CD4-positive, alpha-beta memory T cell (primary cell): Measurements from ENCODE around the gene AKT3. TPM values are rescaled to one million over a fixed set of nuclear protein-coding genes. Genes with fewer than 3 reads are reported as not detected.
A peak's percentile ranks its signal among the peaks of the same experiment; 100 is the strongest.

Experiments used
- CTCF ChIA-PET: fragments of 350-600 bp; sonication (Branson Sonifier 250); formaldehyde crosslinking; loops from one replicate; lab custom pipeline; 2021; ENCODE audit warnings: inconsistent platforms; ENCODE audit not compliant: partially characterized antibody; lab: Charles Lee
- POLR2A ChIA-PET: fragments of 350-600 bp; sonication (Branson Sonifier 250); formaldehyde crosslinking; loops from one replicate; lab custom pipeline; 2021; ENCODE audit not compliant: partially characterized antibody; lab: Charles Lee
- DNase-seq, 5 donors: peaks; one replicate each; pipeline versions ENCODE4 v3.0.0 to v3.0.0-alpha.2; 2020 to 2022; ENCODE audit warnings: mixed read lengths in 1 of 5
- H3K27ac ChIP-seq: one replicate; pipeline ENCODE4 v1.7.0; 2013; ENCODE audit warnings: low read depth, low read length
- H3K27me3 ChIP-seq: 2 replicates; pipeline ENCODE4 v1.7.0; 2013; ENCODE audit warnings: mild to moderate bottlenecking, low read length, moderate library complexity; ENCODE audit not compliant: insufficient read depth
- H3K36me3 ChIP-seq: 2 replicates; pipeline ENCODE4 v1.7.0; 2013; ENCODE audit warnings: mild to moderate bottlenecking, low read length, moderate library complexity; ENCODE audit not compliant: insufficient read depth
- H3K4me1 ChIP-seq: 2 replicates; pipeline ENCODE4 v1.7.0; 2013; ENCODE audit warnings: mild to moderate bottlenecking, low read length, moderate library complexity; ENCODE audit not compliant: insufficient read depth
- H3K4me3 ChIP-seq, 2 donors: one replicate each; pipeline ENCODE4 v1.7.0; 2013; ENCODE audit warnings: low read length in 2 of 2, mild to moderate bottlenecking in 1 of 2
- H3K9me3 ChIP-seq, 2 donors: one replicate each; pipeline ENCODE4 v1.7.0; 2013; ENCODE audit warnings: low read length in 2 of 2, control low read depth in 1 of 2; ENCODE audit not compliant: control insufficient read depth in 1 of 2
- H3K27ac Mint-ChIP-seq, 7 donors: one replicate each; pipeline ENCODE4 v1.8.0; 2020 to 2021; ENCODE audit warnings: mixed read lengths in 7 of 7, mild to moderate bottlenecking in 6 of 7, inconsistent platforms in 3 of 7, moderate library complexity in 3 of 7
- H3K27me3 Mint-ChIP-seq, 2 donors: one replicate each; pipeline ENCODE4 v1.8.0; 2020 to 2021; ENCODE audit warnings: mixed read lengths in 2 of 2
- H3K36me3 Mint-ChIP-seq, 2 donors: one replicate each; pipeline ENCODE4 v1.8.0; 2020 to 2021; ENCODE audit warnings: mixed read lengths in 2 of 2, inconsistent platforms in 1 of 2, mild to moderate bottlenecking in 1 of 2
- H3K4me1 Mint-ChIP-seq, 4 donors: one replicate each; pipeline ENCODE4 v1.8.0; 2020 to 2021; ENCODE audit warnings: mixed read lengths in 4 of 4, mild to moderate bottlenecking in 1 of 4
- H3K4me3 Mint-ChIP-seq, 8 donors: one replicate each; pipeline ENCODE4 v1.8.0; 2020 to 2021; ENCODE audit warnings: mixed read lengths in 8 of 8, mild to moderate bottlenecking in 7 of 8, moderate library complexity in 6 of 8, inconsistent platforms in 3 of 8
- H3K9me3 Mint-ChIP-seq, 8 donors: one replicate each; pipeline ENCODE4 v1.8.0; 2020 to 2021; ENCODE audit warnings: mixed read lengths in 8 of 8, mild to moderate bottlenecking in 5 of 8, inconsistent platforms in 3 of 8, moderate library complexity in 1 of 8
- intact Hi-C: fragments of 100-400 bp; cut with micrococcal nuclease; formaldehyde crosslinking; loops from one replicate; pipeline ENCODE4 v1.15.1; 2023
- polyA plus RNA-seq, 2 donors: library from polyadenylated mRNA; unstranded; fragments of 300-500 nt; fragmentation: Illumina TruSeq; gene quantifications; one replicate each; pipeline ENCODE4 v1.2.3, GENCODE V29; 2021
- total RNA-seq, 2 experiments: library from RNA; stranded (reverse); gene quantifications; one replicate each; pipeline ENCODE4 v1.2.3, GENCODE V29; 2021

AKT3 gene
- total and polyA plus RNA-seq, 4 experiments from 2014 or later: 0.56 to 152 (median 77.1) TPM

- no peaks in the 10 kb centered on the region for H3K36me3 ChIP-seq
- DNase-seq: no peak
- no peaks in the 10 kb centered on the region for H3K4me1 ChIP-seq
- H3K36me3 Mint-ChIP-seq: peaks cover 32 to 60% of the 10 kb centered on the region in 2 donors
- H3K27ac ChIP-seq: no peak overlapping the region
- no peaks in the 10 kb centered on the region for H3K9me3 ChIP-seq
- POLR2A ChIA-PET: no interaction called here
- H3K27me3 Mint-ChIP-seq: no peaks in the 10 kb centered on the region
- intact Hi-C loops: no loop called here
- H3K9me3 Mint-ChIP-seq: peaks cover 0 to 5% (median 0%) of the 10 kb centered on the region in 8 donors
- H3K27me3 ChIP-seq: no peaks in the 10 kb centered on the region
- H3K27ac Mint-ChIP-seq: peak overlapping the region in 1 of 7 donors; percentile 19
- CTCF ChIA-PET: no interaction called here
- no peak overlapping the region for H3K4me3 Mint-ChIP-seq
- peaks cover 0 to 9% (median 6%) of the 10 kb centered on the region in 4 donors for H3K4me1 Mint-ChIP-seq
- no peak overlapping the region for H3K4me3 ChIP-seq
Measured at GRCh38 chr1:243529512-243529911, 320.5 kb downstream of the AKT3 start.

GRCh38 chr1:243528459-243529121 lies 321.5 kb downstream of the AKT3 start:
- Histone ChIP-seq H3K27me3 (no peaks in the 10 kb centered on the region), H3K4me1 (no peaks in the 10 kb centered on the region), H3K9me3 (no peaks in the 10 kb centered on the region), H3K4me3 (no peak overlapping the region), H3K27ac (no peak overlapping the region), H3K36me3 (no peaks in the 10 kb centered on the region)
- ChIA-PET CTCF (no interaction called here), POLR2A (no interaction called here)
- H3K27me3 Mint-ChIP-seq: no peaks in the 10 kb centered on the region
- H3K4me1 Mint-ChIP-seq: peaks cover 0 to 18% (median 6%) of the 10 kb centered on the region in 4 donors
- intact Hi-C loops: no loop called here
- no peak for DNase-seq
- peaks cover 0 to 5% (median 0%) of the 10 kb centered on the region in 8 donors for H3K9me3 Mint-ChIP-seq
- peak overlapping the region in 3 of 7 donors; percentile 54 to 70 (median 55) for H3K27ac Mint-ChIP-seq
- H3K4me3 Mint-ChIP-seq: no peak overlapping the region
- H3K36me3 Mint-ChIP-seq: peaks cover 34 to 58% of the 10 kb centered on the region in 2 donors

GRCh38 chr1:243526180-243526579 lies 323.9 kb downstream of the AKT3 start:
- no peaks in the 10 kb centered on the region for H3K4me1 ChIP-seq
- H3K4me3 ChIP-seq: no peak overlapping the region
- no peak overlapping the region for H3K4me3 Mint-ChIP-seq
- no peak for DNase-seq
- POLR2A ChIA-PET: no interaction called here
- intact Hi-C loops: no loop called here
- CTCF ChIA-PET: no interaction called here
- peaks cover 34 to 58% of the 10 kb centered on the region in 2 donors for H3K36me3 Mint-ChIP-seq
- no peaks in the 10 kb centered on the region for H3K27me3 ChIP-seq
- H3K9me3 ChIP-seq: no peaks in the 10 kb centered on the region
- no peaks in the 10 kb centered on the region for H3K36me3 ChIP-seq
- peaks cover 0 to 22% (median 8%) of the 10 kb centered on the region in 4 donors for H3K4me1 Mint-ChIP-seq
- H3K9me3 Mint-ChIP-seq: peaks cover 0 to 5% (median 0%) of the 10 kb centered on the region in 8 donors
- peak overlapping the region in 1 of 7 donors; percentile 55 for H3K27ac Mint-ChIP-seq
- no peak overlapping the region for H3K27ac ChIP-seq
- H3K27me3 Mint-ChIP-seq: no peaks in the 10 kb centered on the region

- Mint-ChIP-seq H3K4me1 (peaks cover 0 to 22% (median 6%) of the 10 kb centered on the region in 4 donors), H3K27me3 (no peaks in the 10 kb centered on the region), H3K36me3 (peaks cover 32 to 60% of the 10 kb centered on the region in 2 donors)
Measured at GRCh38 chr1:243525085-243525487, 325.0 kb downstream of the AKT3 start.

GRCh38 chr1:243523766-243524165 lies 326.3 kb downstream of the AKT3 start:
- Histone ChIP-seq H3K27me3 (no peaks in the 10 kb centered on the region), H3K9me3 (no peaks in the 10 kb centered on the region), H3K36me3 (no peaks in the 10 kb centered on the region), H3K4me3 (no peak overlapping the region), H3K27ac (no peak overlapping the region), H3K4me1 (no peaks in the 10 kb centered on the region)
- DNase-seq: no peak
- ChIA-PET POLR2A (no interaction called here), CTCF (no interaction called here)
- Mint-ChIP-seq H3K27ac (peak overlapping the region in 1 of 7 donors; percentile 56), H3K9me3 (peaks cover 0 to 7% (median 0%) of the 10 kb centered on the region in 8 donors), H3K27me3 (no peaks in the 10 kb centered on the region), H3K4me1 (peaks cover 0 to 22% (median 7%) of the 10 kb centered on the region in 4 donors), H3K4me3 (no peak overlapping the region), H3K36me3 (peaks cover 26 to 57% of the 10 kb centered on the region in 2 donors)
- intact Hi-C loops: no loop called here

More at GRCh38 chr1:243525085-243525487, 325.0 kb downstream of the AKT3 start:
- ChIA-PET CTCF (no interaction called here), POLR2A (no interaction called here)
- H3K36me3 ChIP-seq: no peaks in the 10 kb centered on the region
- Mint-ChIP-seq H3K4me3 (no peak overlapping the region), H3K9me3 (peaks cover 0 to 5% (median 0%) of the 10 kb centered on the region in 8 donors), H3K27ac (peak overlapping the region in 2 of 7 donors; percentile 14)
- no peaks in the 10 kb centered on the region for H3K9me3 ChIP-seq
- no peak overlapping the region for H3K27ac ChIP-seq
- H3K4me1 ChIP-seq: no peaks in the 10 kb centered on the region
- intact Hi-C loops: no loop called here
- no peaks in the 10 kb centered on the region for H3K27me3 ChIP-seq
- no peak for DNase-seq
- no peak overlapping the region for H3K4me3 ChIP-seq

- no peaks in the 10 kb centered on the region for H3K27me3 Mint-ChIP-seq
- Histone ChIP-seq H3K36me3 (no peaks in the 10 kb centered on the region), H3K9me3 (no peaks in the 10 kb centered on the region), H3K27me3 (no peaks in the 10 kb centered on the region), H3K4me3 (no peak overlapping the region), H3K4me1 (no peaks in the 10 kb centered on the region), H3K27ac (no peak overlapping the region)
- peaks cover 0 to 16% (median 13%) of the 10 kb centered on the region in 4 donors for H3K4me1 Mint-ChIP-seq
- intact Hi-C loops: no loop called here
- CTCF ChIA-PET: no interaction called here
- no peak overlapping the region for H3K4me3 Mint-ChIP-seq
- H3K27ac Mint-ChIP-seq: no peak overlapping the region
- POLR2A ChIA-PET: no interaction called here
- no peak for DNase-seq
- peaks cover 26 to 67% of the 10 kb centered on the region in 2 donors for H3K36me3 Mint-ChIP-seq
- peaks cover 0 to 5% (median 0%) of the 10 kb centered on the region in 8 donors for H3K9me3 Mint-ChIP-seq
Measured at GRCh38 chr1:243520831-243521230, 329.2 kb downstream of the AKT3 start.

GRCh38 chr1:243514927-243515326 lies 335.1 kb downstream of the AKT3 start:
- Mint-ChIP-seq H3K4me3 (no peak overlapping the region), H3K36me3 (peaks cover 37 to 57% of the 10 kb centered on the region in 2 donors), H3K9me3 (no peaks in the 10 kb centered on the region), H3K27me3 (no peaks in the 10 kb centered on the region), H3K4me1 (peaks cover 0 to 24% (median 12%) of the 10 kb centered on the region in 4 donors), H3K27ac (peak overlapping the region in 2 of 7 donors; percentile 1 to 5)
- no peaks in the 10 kb centered on the region for H3K9me3 ChIP-seq
- ChIA-PET POLR2A (no interaction called here), CTCF (no interaction called here)
- intact Hi-C loops: no loop called here
- H3K4me3 ChIP-seq: no peak overlapping the region
- no peak for DNase-seq
- H3K36me3 ChIP-seq: peaks cover 7% of the 10 kb centered on the region
- H3K27me3 ChIP-seq: no peaks in the 10 kb centered on the region
- H3K4me1 ChIP-seq: no peaks in the 10 kb centered on the region
- no peak overlapping the region for H3K27ac ChIP-seq
